K562 (cell line): Measurements from ENCODE around the gene ZGLP1. TPM values are rescaled to one million over a fixed set of nuclear protein-coding genes. Genes with fewer than 3 reads are reported as not detected.
A peak's percentile ranks its signal among the peaks of the same experiment; 100 is the strongest.

Experiments used
- BCL6 ChIP-seq: fragments of 250-450 bp; sonication (Bioruptor Pico); IDR thresholded peaks from 2 replicates; pipeline ENCODE4 v1.4.0; 2020
- ELF2 ChIP-seq: fragments of 250-450 bp; sonication (Bioruptor Pico); IDR thresholded peaks from 2 replicates; pipeline ENCODE4 v1.5.0; 2021; ENCODE audit warnings: mild to moderate bottlenecking
- HDGF ChIP-seq: fragments of 450-650 bp; IDR thresholded peaks from 2 replicates; pipeline ENCODE4 v1.6.1; 2016
- LARP7 ChIP-seq: fragments of 450-650 bp; IDR thresholded peaks from 2 replicates; pipeline ENCODE4 v1.6.1; 2016
- MEIS2 ChIP-seq: fragments of 450-650 bp; IDR thresholded peaks from 2 replicates; pipeline ENCODE4 v1.6.1; 2014; ENCODE audit warnings: mild to moderate bottlenecking; ENCODE audit not compliant: partially characterized antibody
- PHB ChIP-seq: fragments of 250-450 bp; sonication (Bioruptor Pico); IDR thresholded peaks from 2 replicates; pipeline ENCODE4 v1.5.0; 2021
- RCOR1 ChIP-seq, 2 experiments: IDR thresholded peaks; 2 replicates each; pipeline ENCODE4 v1.6.1; 2012; ENCODE audit warnings: low read depth in 2 of 2, low read length in 2 of 2, borderline replicate concordance in 1 of 2, improper control_type of control experiment in 1 of 2
- SIX5 ChIP-seq, 2 experiments: IDR thresholded peaks; 2 replicates each; pipeline ENCODE4 v1.6.1; 2011; ENCODE audit warnings: low read length in 2 of 2, borderline replicate concordance in 1 of 2, low read depth in 1 of 2, mild to moderate bottlenecking in 1 of 2, moderate library complexity in 1 of 2; ENCODE audit not compliant: insufficient read depth in 1 of 2
- SREBF1 ChIP-seq: fragments of 150-350 bp; IDR thresholded peaks from 2 replicates; pipeline ENCODE4 v1.6.1; 2014; ENCODE audit warnings: antibody characterized with exemption, low read depth, low read length, borderline replicate concordance
- SREBF2 ChIP-seq: sonication (generic); formaldehyde crosslinking; IDR thresholded peaks from 2 replicates; pipeline ENCODE4 v1.4.0; 2020; ENCODE audit warnings: mild to moderate bottlenecking, missing genetic modification reagents
- SRF ChIP-seq, 2 experiments: fragments of 250-450, 450-650 bp in 1 of 2; sonication (Bioruptor Pico) in 1 of 2; sonication (generic) in 1 of 2; formaldehyde crosslinking; IDR thresholded peaks; 2 replicates each; pipeline versions ENCODE4 v1.5.0 to v1.5.1; 2020 to 2022; ENCODE audit warnings: mild to moderate bottlenecking in 1 of 2, missing genetic modification reagents in 1 of 2
- ZNF124 ChIP-seq: sonication (generic); formaldehyde crosslinking; IDR thresholded peaks from 2 replicates; pipeline ENCODE4 v1.8.1; 2022; ENCODE audit warnings: missing genetic modification reagents
- ZNF324 ChIP-seq: fragments of 250-450 bp; sonication (Bioruptor Pico); IDR thresholded peaks from 2 replicates; pipeline ENCODE4 v1.4.0; 2020; ENCODE audit warnings: mild to moderate bottlenecking
- ZNF76 ChIP-seq: fragments of 250-450 bp; sonication (Bioruptor Pico); IDR thresholded peaks from 2 replicates; pipeline ENCODE4 v1.4.0; 2020; ENCODE audit warnings: mild to moderate bottlenecking, moderate library complexity, borderline replicate concordance
- polyA plus RNA-seq, 8 experiments: library from polyadenylated mRNA; depleted of rRNA in 4 of 8; stranded (reverse) in 5 of 8; unstranded in 3 of 8; fragments of >200 nt; fragmentation: Nextera tagmentation in 2 of 8; fragmentation: Illumina TruSeq in 1 of 8; extraction: Ambion mirVana in 2 of 8; extraction: Trizol in 1 of 8; gene quantifications; 2 replicates each; pipeline versions ENCODE4 v1.2.1 to v1.2.3, GENCODE V29; 2011 to 2014; ENCODE audit warnings: inconsistent platforms in 1 of 8, missing spikeins in 1 of 8
- total RNA-seq, 7 experiments: library from RNA; depleted of rRNA in 6 of 7; stranded (reverse); fragments of >200 nt in 6 of 7; fragmentation: Illumina TruSeq in 2 of 7; extraction: Trizol in 2 of 7; gene quantifications; 2 replicates each; pipeline versions ENCODE4 v1.2.1 to v1.2.3, GENCODE V29; 2011 to 2021; ENCODE audit warnings: low replicate concordance in 1 of 7
- TF ChIP-seq, protein P1 (sequence below): sonication (generic); formaldehyde crosslinking; IDR thresholded peaks from 2 replicates; pipeline ENCODE4 v1.8.1; 2023; ENCODE audit warnings: mild to moderate bottlenecking, missing genetic modification reagents
- TF ChIP-seq, protein P2 (sequence below): fragments of 250-450 bp; sonication (Bioruptor Pico); IDR thresholded peaks from 2 replicates; pipeline ENCODE4 v1.8.0; 2021; ENCODE audit warnings: borderline replicate concordance, mild to moderate bottlenecking, moderate library complexity; ENCODE audit not compliant: poor library complexity, severe bottlenecking
- TF ChIP-seq, protein P3 (sequence below): fragments of 200-800 bp; sonication (Bioruptor generic); IDR thresholded peaks from 2 replicates; pipeline ENCODE4 v1.6.1; 2017; ENCODE audit warnings: missing genetic modification characterization, missing compliant biosample characterization
- TF ChIP-seq, protein P4 (sequence below): sonication (generic); formaldehyde crosslinking; IDR thresholded peaks from 2 replicates; pipeline ENCODE4 v1.8.1; 2023; ENCODE audit warnings: mild to moderate bottlenecking, missing genetic modification reagents
- TF ChIP-seq, protein P5 (sequence below): sonication (generic); formaldehyde crosslinking; IDR thresholded peaks from 2 replicates; pipeline ENCODE4 v1.9.0; 2022; ENCODE audit warnings: mild to moderate bottlenecking, missing genetic modification reagents

ZGLP1 gene
- total and polyA plus RNA-seq, 9 of the 15 experiments (the other 6 are each of a cell fraction or from before 2014, with no cell fraction given): 0.24 to 4.5 (median 2.2) TPM

DNA sequence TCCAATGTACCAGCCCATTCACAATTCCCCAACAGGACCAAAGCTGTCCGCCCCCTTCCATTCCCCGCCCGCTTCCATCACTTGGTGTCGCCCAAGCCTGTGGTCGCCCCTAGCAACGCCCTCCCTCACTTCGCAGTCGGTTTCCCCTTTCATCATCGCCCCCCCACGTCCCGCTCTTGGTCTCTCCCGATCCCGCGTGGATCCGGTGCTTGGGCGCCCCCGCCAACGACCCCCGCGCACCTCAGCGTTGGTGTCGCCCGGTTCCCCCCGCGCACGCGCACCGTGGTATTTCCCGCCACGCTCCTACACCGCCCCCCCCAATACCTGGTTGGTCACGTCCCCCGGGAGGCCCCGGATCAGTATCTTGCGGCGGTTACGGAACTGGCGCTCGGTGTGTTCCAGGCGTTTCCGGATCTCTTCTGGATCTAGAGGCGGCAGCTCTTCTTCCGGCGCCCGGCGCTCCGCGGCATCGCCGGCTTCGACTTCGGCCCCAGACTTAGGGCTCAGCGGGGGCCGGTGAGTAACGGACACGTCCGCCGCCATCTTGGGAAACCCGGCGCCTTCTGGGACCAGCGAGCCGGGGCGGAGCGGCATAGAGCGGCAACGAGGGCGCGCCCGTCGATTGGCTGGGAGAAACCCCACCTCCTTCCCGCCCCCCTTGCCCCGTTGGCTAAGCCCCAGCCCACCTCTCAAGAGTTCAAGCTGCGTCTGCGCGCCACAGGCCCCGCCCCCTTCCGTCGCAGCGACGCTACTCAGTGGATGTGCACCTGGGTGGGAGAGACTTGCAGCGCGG lies 23.5 kb upstream of the ZGLP1 start, which contains the start of gene RAVER1 (continued):
- TF ChIP-seq, protein P1, sequence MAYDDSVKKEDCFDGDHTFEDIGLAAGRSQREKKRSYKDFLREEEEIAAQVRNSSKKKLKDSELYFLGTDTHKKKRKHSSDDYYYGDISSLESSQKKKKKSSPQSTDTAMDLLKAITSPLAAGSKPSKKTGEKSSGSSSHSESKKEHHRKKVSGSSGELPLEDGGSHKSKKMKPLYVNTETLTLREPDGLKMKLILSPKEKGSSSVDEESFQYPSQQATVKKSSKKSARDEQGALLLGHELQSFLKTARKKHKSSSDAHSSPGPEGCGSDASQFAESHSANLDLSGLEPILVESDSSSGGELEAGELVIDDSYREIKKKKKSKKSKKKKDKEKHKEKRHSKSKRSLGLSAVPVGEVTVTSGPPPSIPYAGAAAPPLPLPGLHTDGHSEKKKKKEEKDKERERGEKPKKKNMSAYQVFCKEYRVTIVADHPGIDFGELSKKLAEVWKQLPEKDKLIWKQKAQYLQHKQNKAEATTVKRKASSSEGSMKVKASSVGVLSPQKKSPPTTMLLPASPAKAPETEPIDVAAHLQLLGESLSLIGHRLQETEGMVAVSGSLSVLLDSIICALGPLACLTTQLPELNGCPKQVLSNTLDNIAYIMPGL (CRISPR knock-in tag): 0 out of 2 replicates have a peak, but pooled peaks have one; percentile 67
- TF ChIP-seq BCL6 (no peak), SREBF2 (CRISPR knock-in tag) (0 out of 2 replicates have a peak, but pooled peaks have one; percentile 23), SREBF1 (peak; percentile 70; the same call in 1 of the 2 replicates), RCOR1 (IDR thresholded peaks at IDR 0.05; ENCODE audit: borderline replicate concordance in 1 of 2, low read depth in 2 of 2, low read length in 2 of 2) (no peak), MEIS2 (peak; percentile 29), SIX5 (IDR thresholded peaks at IDR 0.05; ENCODE audit: borderline replicate concordance in 1 of 2, insufficient read depth in 1 of 2, low read depth in 1 of 2, low read length in 2 of 2) (peak; percentile 29 to 39; a peak in 2 of 4 replicates), ZNF324 (CRISPR knock-in tag) (no peak), SRF (CRISPR knock-in tag; IDR thresholded peaks at IDR 0.05) (0 out of 4 replicates have a peak, but pooled peaks of 1 of the 2 experiments have one; percentile 16), ZNF124 (no peak), ELF2 (CRISPR knock-in tag) (peak; percentile 72), PHB (CRISPR knock-in tag) (0 out of 2 replicates have a peak, but pooled peaks have one; percentile 75), ZNF76 (no peak), HDGF (no peak), LARP7 (0 out of 2 replicates have a peak, but pooled peaks have one; percentile 10)
- TF ChIP-seq, protein P2, sequence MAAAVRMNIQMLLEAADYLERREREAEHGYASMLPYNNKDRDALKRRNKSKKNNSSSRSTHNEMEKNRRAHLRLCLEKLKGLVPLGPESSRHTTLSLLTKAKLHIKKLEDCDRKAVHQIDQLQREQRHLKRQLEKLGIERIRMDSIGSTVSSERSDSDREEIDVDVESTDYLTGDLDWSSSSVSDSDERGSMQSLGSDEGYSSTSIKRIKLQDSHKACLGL (CRISPR knock-in tag): peak; percentile 50
- TF ChIP-seq, protein P3, sequence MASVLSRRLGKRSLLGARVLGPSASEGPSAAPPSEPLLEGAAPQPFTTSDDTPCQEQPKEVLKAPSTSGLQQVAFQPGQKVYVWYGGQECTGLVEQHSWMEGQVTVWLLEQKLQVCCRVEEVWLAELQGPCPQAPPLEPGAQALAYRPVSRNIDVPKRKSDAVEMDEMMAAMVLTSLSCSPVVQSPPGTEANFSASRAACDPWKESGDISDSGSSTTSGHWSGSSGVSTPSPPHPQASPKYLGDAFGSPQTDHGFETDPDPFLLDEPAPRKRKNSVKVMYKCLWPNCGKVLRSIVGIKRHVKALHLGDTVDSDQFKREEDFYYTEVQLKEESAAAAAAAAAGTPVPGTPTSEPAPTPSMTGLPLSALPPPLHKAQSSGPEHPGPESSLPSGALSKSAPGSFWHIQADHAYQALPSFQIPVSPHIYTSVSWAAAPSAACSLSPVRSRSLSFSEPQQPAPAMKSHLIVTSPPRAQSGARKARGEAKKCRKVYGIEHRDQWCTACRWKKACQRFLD (CRISPR knock-in tag): peak; percentile 67; the same call in 1 of the 2 replicates
- TF ChIP-seq, protein P4, sequence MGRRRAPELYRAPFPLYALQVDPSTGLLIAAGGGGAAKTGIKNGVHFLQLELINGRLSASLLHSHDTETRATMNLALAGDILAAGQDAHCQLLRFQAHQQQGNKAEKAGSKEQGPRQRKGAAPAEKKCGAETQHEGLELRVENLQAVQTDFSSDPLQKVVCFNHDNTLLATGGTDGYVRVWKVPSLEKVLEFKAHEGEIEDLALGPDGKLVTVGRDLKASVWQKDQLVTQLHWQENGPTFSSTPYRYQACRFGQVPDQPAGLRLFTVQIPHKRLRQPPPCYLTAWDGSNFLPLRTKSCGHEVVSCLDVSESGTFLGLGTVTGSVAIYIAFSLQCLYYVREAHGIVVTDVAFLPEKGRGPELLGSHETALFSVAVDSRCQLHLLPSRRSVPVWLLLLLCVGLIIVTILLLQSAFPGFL (CRISPR knock-in tag): no peak
- TF ChIP-seq, protein P5, sequence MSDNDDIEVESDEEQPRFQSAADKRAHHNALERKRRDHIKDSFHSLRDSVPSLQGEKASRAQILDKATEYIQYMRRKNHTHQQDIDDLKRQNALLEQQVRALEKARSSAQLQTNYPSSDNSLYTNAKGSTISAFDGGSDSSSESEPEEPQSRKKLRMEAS (CRISPR knock-in tag): peak; percentile 84
